ENCODE measurements around the gene BHLHE40. TPM values are rescaled to one million over a fixed set of nuclear protein-coding genes. Genes with fewer than 3 reads are reported as not detected.

BHLHE40 gene
- polyA plus RNA-seq, 1 donor from 2014 or later, result 11.1 TPM

- Mint-ChIP-seq H3K27me3 (no peaks in the 10 kb centered on the region), H3K36me3 (no peaks in the 10 kb centered on the region)
Measured at GRCh38 chr3:4996771-4997291, 17.6 kb downstream of the BHLHE40 start.

GRCh38 chr3:4997946-4998345 lies 18.7 kb downstream of the BHLHE40 start:
- H3K27ac Mint-ChIP-seq, result peak overlapping the region in 1 of 3 donors; percentile 52
- H3K9me3 Mint-ChIP-seq, result no peaks in the 10 kb centered on the region
- H3K36me3 Mint-ChIP-seq, result no peaks in the 10 kb centered on the region
- peaks cover 0 to 3% (median 3%) of the 10 kb centered on the region in 3 donors for H3K4me1 Mint-ChIP-seq
- no peak overlapping the region for H3K4me3 Mint-ChIP-seq
- H3K27me3 Mint-ChIP-seq, result no peaks in the 10 kb centered on the region

More at GRCh38 chr3:4996771-4997291, 17.6 kb downstream of the BHLHE40 start:
- peaks cover 3 to 4% (median 3%) of the 10 kb centered on the region in 3 donors for H3K4me1 Mint-ChIP-seq
- no peak overlapping the region for H3K27ac Mint-ChIP-seq
- no peak overlapping the region for H3K4me3 Mint-ChIP-seq
- H3K9me3 Mint-ChIP-seq, result no peaks in the 10 kb centered on the region

GRCh38 chr3:4999531-5000184 lies 20.4 kb downstream of the BHLHE40 start:
- H3K27ac Mint-ChIP-seq, result peak overlapping the region in 1 of 3 donors; percentile 59
- H3K36me3 Mint-ChIP-seq, result no peaks in the 10 kb centered on the region
- H3K27me3 Mint-ChIP-seq, result no peaks in the 10 kb centered on the region
- H3K4me3 Mint-ChIP-seq, result no peak overlapping the region
- H3K4me1 Mint-ChIP-seq, result peaks cover 0 to 5% (median 3%) of the 10 kb centered on the region in 3 donors
- no peaks in the 10 kb centered on the region for H3K9me3 Mint-ChIP-seq

- H3K4me3 Mint-ChIP-seq, result no peak overlapping the region
- no peak overlapping the region for H3K27ac Mint-ChIP-seq
- H3K27me3 Mint-ChIP-seq, result no peaks in the 10 kb centered on the region
- no peaks in the 10 kb centered on the region for H3K36me3 Mint-ChIP-seq
- no peaks in the 10 kb centered on the region for H3K9me3 Mint-ChIP-seq
- peaks cover 0 to 7% (median 4%) of the 10 kb centered on the region in 3 donors for H3K4me1 Mint-ChIP-seq
Measured at GRCh38 chr3:5001135-5001534, 21.9 kb downstream of the BHLHE40 start.

GRCh38 chr3:5001805-5002173 lies 22.6 kb downstream of the BHLHE40 start:
- no peaks in the 10 kb centered on the region for H3K27me3 Mint-ChIP-seq
- H3K36me3 Mint-ChIP-seq, result no peaks in the 10 kb centered on the region
- H3K27ac Mint-ChIP-seq, result peak overlapping the region in 2 of 3 donors; percentile 46 to 86
- no peaks in the 10 kb centered on the region for H3K9me3 Mint-ChIP-seq
- H3K4me3 Mint-ChIP-seq, result no peak overlapping the region
- peaks cover 3 to 10% (median 6%) of the 10 kb centered on the region in 3 donors for H3K4me1 Mint-ChIP-seq

- no peaks in the 10 kb centered on the region for H3K9me3 Mint-ChIP-seq
- peaks cover 3% of the 10 kb centered on the region for H3K27me3 Mint-ChIP-seq
- H3K27ac Mint-ChIP-seq, result peak overlapping the region in 2 of 3 donors; percentile 10 to 86
- H3K4me1 Mint-ChIP-seq, result peaks cover 9 to 12% (median 11%) of the 10 kb centered on the region in 3 donors
- no peaks in the 10 kb centered on the region for H3K36me3 Mint-ChIP-seq
- H3K4me3 Mint-ChIP-seq, result peak overlapping the region in 1 of 4 donors; percentile 65
Measured at GRCh38 chr3:5002174-5002870, 23.1 kb downstream of the BHLHE40 start.

- Mint-ChIP-seq H3K9me3 (no peaks in the 10 kb centered on the region), H3K27ac (peak overlapping the region in 1 of 3 donors; percentile 73), H3K4me3 (no peak overlapping the region), H3K27me3 (peaks cover 3% of the 10 kb centered on the region), H3K36me3 (no peaks in the 10 kb centered on the region), H3K4me1 (peaks cover 12 to 17% (median 15%) of the 10 kb centered on the region in 3 donors)
Measured at GRCh38 chr3:5002871-5003247, 23.6 kb downstream of the BHLHE40 start.

GRCh38 chr3:5004319-5005152 lies 25.3 kb downstream of the BHLHE40 start:
- peaks cover 3% of the 10 kb centered on the region for H3K27me3 Mint-ChIP-seq
- H3K4me3 Mint-ChIP-seq, result no peak overlapping the region
- H3K9me3 Mint-ChIP-seq, result no peaks in the 10 kb centered on the region
- peaks cover 23 to 29% (median 26%) of the 10 kb centered on the region in 3 donors for H3K4me1 Mint-ChIP-seq
- H3K27ac Mint-ChIP-seq, result peak overlapping the region; percentile 21 to 98 (median 72)
- H3K36me3 Mint-ChIP-seq, result no peaks in the 10 kb centered on the region

- Mint-ChIP-seq H3K27ac (peak overlapping the region; percentile 21 to 98 (median 72)), H3K4me3 (peak overlapping the region in 1 of 4 donors; percentile 26), H3K9me3 (no peaks in the 10 kb centered on the region)
Measured at GRCh38 chr3:5005367-5005766, 26.1 kb downstream of the BHLHE40 start.

GRCh38 chr3:5006755-5007202 lies 27.5 kb downstream of the BHLHE40 start:
- Mint-ChIP-seq H3K9me3 (no peaks in the 10 kb centered on the region), H3K27me3 (peaks cover 3% of the 10 kb centered on the region), H3K36me3 (no peaks in the 10 kb centered on the region), H3K4me3 (peak overlapping the region; percentile 52 to 87 (median 64)), H3K27ac (peak overlapping the region; percentile 92 to 98 (median 98)), H3K4me1 (peaks cover 34 to 39% (median 35%) of the 10 kb centered on the region in 3 donors)

More at GRCh38 chr3:5005367-5005766, 26.1 kb downstream of the BHLHE40 start:
- Mint-ChIP-seq H3K4me1 (peaks cover 23 to 29% (median 26%) of the 10 kb centered on the region in 3 donors), H3K36me3 (no peaks in the 10 kb centered on the region), H3K27me3 (peaks cover 3% of the 10 kb centered on the region)

GRCh38 chr3:5007873-5008272 lies 28.6 kb downstream of the BHLHE40 start:
- Mint-ChIP-seq H3K4me1 (peaks cover 43 to 50% (median 44%) of the 10 kb centered on the region in 3 donors), H3K4me3 (peak overlapping the region; percentile 21 to 87 (median 70)), H3K36me3 (peaks cover 3% of the 10 kb centered on the region), H3K9me3 (no peaks in the 10 kb centered on the region), H3K27ac (peak overlapping the region; percentile 92 to 98 (median 98)), H3K27me3 (peaks cover 3% of the 10 kb centered on the region)

GRCh38 chr3:5009506-5010109 lies 30.4 kb downstream of the BHLHE40 start:
- H3K27ac Mint-ChIP-seq, result peak overlapping the region in 1 of 3 donors; percentile 98
- H3K9me3 Mint-ChIP-seq, result no peaks in the 10 kb centered on the region
- H3K27me3 Mint-ChIP-seq, result peaks cover 3% of the 10 kb centered on the region
- peaks cover 3% of the 10 kb centered on the region for H3K36me3 Mint-ChIP-seq
- H3K4me3 Mint-ChIP-seq, result no peak overlapping the region
- H3K4me1 Mint-ChIP-seq, result peaks cover 50 to 65% (median 55%) of the 10 kb centered on the region in 3 donors

- Mint-ChIP-seq H3K4me1 (peaks cover 52 to 68% (median 57%) of the 10 kb centered on the region in 3 donors), H3K9me3 (no peaks in the 10 kb centered on the region), H3K27me3 (peaks cover 3% of the 10 kb centered on the region), H3K27ac (peak overlapping the region in 2 of 3 donors; percentile 93 to 98), H3K4me3 (no peak overlapping the region), H3K36me3 (peaks cover 3% of the 10 kb centered on the region)
Measured at GRCh38 chr3:5010140-5010539, 30.9 kb downstream of the BHLHE40 start.
